ENCODE measurements around the gene DLG1. TPM values are rescaled to one million over a fixed set of nuclear protein-coding genes. Genes with fewer than 3 reads are reported as not detected.

DLG1 gene
- total RNA-seq, 6 donors from 2014 or later: 49.3 to 102 (median 63.2) TPM

DNA sequence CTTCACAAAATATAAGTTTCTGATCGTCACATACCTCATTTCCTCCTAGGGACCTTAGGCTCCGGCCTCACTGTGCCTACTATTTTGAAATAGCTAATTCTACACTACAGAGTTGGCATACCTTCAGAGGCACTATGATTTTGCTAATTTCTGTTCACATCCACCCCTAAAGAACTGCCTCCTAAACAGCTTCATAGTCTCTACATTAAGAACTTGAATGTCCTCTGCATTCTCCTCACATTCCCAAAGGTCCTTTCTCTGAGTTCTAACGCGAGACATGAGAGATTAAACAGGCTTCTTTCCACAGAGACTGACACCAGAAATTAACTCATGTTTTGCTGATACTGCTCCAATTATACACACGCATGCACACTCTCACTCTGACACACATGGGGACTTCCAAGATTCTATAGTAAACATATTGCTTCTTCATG is 75.5 kb downstream of the DLG1 start:
- ATAC-seq (ENCODE audit: low FRiP score in 2 of 2): peak; percentile 47 to 77
- Histone ChIP-seq H3K36me3 (no peaks in the 10 kb centered on the region), H3K27ac (peak overlapping the region in 3 of 4 donors; percentile 26 to 62 (median 27)), H3K4me3 (no peak overlapping the region), H3K4me1 (peaks cover 19 to 32% (median 25%) of the 10 kb centered on the region in 4 donors), H3K9me3 (no peaks in the 10 kb centered on the region), H3K27me3 (no peaks in the 10 kb centered on the region)
- WGBS, 2 donors: 29 to 52% methylated on average over 5 of the region's 5 CpGs
- DNase-seq: no peak
- TF ChIP-seq EP300 (IDR thresholded peaks at IDR 0.05) (no peak), POLR2A (IDR thresholded peaks at IDR 0.05) (no peak), POLR2AphosphoS5 (IDR thresholded peaks at IDR 0.05) (no peak)
- TF ChIP-seq, protein P1, sequence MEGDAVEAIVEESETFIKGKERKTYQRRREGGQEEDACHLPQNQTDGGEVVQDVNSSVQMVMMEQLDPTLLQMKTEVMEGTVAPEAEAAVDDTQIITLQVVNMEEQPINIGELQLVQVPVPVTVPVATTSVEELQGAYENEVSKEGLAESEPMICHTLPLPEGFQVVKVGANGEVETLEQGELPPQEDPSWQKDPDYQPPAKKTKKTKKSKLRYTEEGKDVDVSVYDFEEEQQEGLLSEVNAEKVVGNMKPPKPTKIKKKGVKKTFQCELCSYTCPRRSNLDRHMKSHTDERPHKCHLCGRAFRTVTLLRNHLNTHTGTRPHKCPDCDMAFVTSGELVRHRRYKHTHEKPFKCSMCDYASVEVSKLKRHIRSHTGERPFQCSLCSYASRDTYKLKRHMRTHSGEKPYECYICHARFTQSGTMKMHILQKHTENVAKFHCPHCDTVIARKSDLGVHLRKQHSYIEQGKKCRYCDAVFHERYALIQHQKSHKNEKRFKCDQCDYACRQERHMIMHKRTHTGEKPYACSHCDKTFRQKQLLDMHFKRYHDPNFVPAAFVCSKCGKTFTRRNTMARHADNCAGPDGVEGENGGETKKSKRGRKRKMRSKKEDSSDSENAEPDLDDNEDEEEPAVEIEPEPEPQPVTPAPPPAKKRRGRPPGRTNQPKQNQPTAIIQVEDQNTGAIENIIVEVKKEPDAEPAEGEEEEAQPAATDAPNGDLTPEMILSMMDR (IDR thresholded peaks at IDR 0.05): no peak

DNA sequence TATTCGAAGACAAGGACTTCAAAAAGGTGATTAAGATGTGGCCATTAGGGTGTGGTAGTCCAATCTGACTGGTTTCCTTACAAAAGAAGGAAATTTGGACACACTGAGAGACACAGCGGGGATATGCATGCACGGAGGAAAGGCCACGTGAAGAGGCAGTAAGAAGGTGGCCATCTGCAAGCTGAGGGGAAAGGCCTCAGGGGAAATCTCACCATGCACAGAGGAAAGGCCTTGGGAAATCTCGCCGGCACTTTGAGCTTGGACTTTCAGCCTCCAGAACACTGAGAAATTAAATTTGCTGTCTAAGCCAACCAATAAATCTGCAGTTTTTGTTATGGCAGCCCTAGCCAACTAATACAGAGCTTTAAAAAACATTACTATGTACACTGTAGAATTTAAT is 78.8 kb downstream of the DLG1 start:
- Histone ChIP-seq H3K36me3 (no peaks in the 10 kb centered on the region), H3K27ac (no peak overlapping the region), H3K27me3 (no peaks in the 10 kb centered on the region), H3K4me1 (peaks cover 18 to 28% (median 24%) of the 10 kb centered on the region in 4 donors), H3K4me3 (no peak overlapping the region), H3K9me3 (no peaks in the 10 kb centered on the region)
- DNase-seq (no peak), ATAC-seq (ENCODE audit: low FRiP score in 2 of 2) (no peak)
- TF ChIP-seq, protein P1 (IDR thresholded peaks at IDR 0.05): no peak
- TF ChIP-seq POLR2AphosphoS5 (IDR thresholded peaks at IDR 0.05): no peak
- TF ChIP-seq EP300 (IDR thresholded peaks at IDR 0.05): no peak
- TF ChIP-seq POLR2A (IDR thresholded peaks at IDR 0.05): no peak
- WGBS, 2 donors: 87 to 92% methylated on average over 6 of the region's 6 CpGs

- no peaks in the 10 kb centered on the region for H3K27me3 ChIP-seq
- no peaks in the 10 kb centered on the region for H3K36me3 ChIP-seq
- 67 to 75% methylated on average over 3 of the region's 3 CpGs for WGBS, 2 donors
- no peak overlapping the region for H3K27ac ChIP-seq
- peaks cover 15 to 22% (median 19%) of the 10 kb centered on the region in 4 donors for H3K4me1 ChIP-seq
- no peaks in the 10 kb centered on the region for H3K9me3 ChIP-seq
- ATAC-seq (ENCODE audit: low FRiP score in 2 of 2) (no peak), DNase-seq (no peak)
- no peak overlapping the region for H3K4me3 ChIP-seq
- TF ChIP-seq POLR2AphosphoS5 (IDR thresholded peaks at IDR 0.05): no peak
- TF ChIP-seq, protein P1 (IDR thresholded peaks at IDR 0.05): no peak
These were observed 80.2 kb downstream of the DLG1 start for GRCh38 chr3:197218210-197218609.

- Histone ChIP-seq H3K4me1 (peaks cover 4 to 18% (median 9%) of the 10 kb centered on the region in 4 donors), H3K9me3 (no peaks in the 10 kb centered on the region), H3K36me3 (no peaks in the 10 kb centered on the region), H3K27me3 (no peaks in the 10 kb centered on the region), H3K27ac (no peak overlapping the region), H3K4me3 (no peak overlapping the region)
- DNase-seq (no peak), ATAC-seq (ENCODE audit: low FRiP score in 2 of 2) (no peak)
- 90 to 94% methylated on average over 4 of the region's 4 CpGs for WGBS, 2 donors
- TF ChIP-seq, protein P1 (IDR thresholded peaks at IDR 0.05): no peak
- TF ChIP-seq POLR2A (IDR thresholded peaks at IDR 0.05) (no peak), POLR2AphosphoS5 (IDR thresholded peaks at IDR 0.05) (no peak), EP300 (IDR thresholded peaks at IDR 0.05) (no peak)
These were observed 81.5 kb downstream of the DLG1 start for GRCh38 chr3:197216914-197217313.

GRCh38 chr3:197216169-197216860 is 82.1 kb downstream of the DLG1 start:
- WGBS, 2 donors: 76 to 77% methylated on average over 5 of the region's 5 CpGs
- no peak overlapping the region for H3K4me3 ChIP-seq
- peak in 1 of 2 donors; percentile 80 for ATAC-seq (ENCODE audit: low FRiP score in 2 of 2)
- no peaks in the 10 kb centered on the region for H3K9me3 ChIP-seq
- TF ChIP-seq EP300 (IDR thresholded peaks at IDR 0.05) (no peak), POLR2A (IDR thresholded peaks at IDR 0.05) (no peak), POLR2AphosphoS5 (IDR thresholded peaks at IDR 0.05) (no peak)
- TF ChIP-seq, protein P1 (IDR thresholded peaks at IDR 0.05): no peak
- H3K4me1 ChIP-seq: peaks cover 4 to 13% (median 6%) of the 10 kb centered on the region in 4 donors
- DNase-seq: no peak
- no peaks in the 10 kb centered on the region for H3K36me3 ChIP-seq
- no peaks in the 10 kb centered on the region for H3K27me3 ChIP-seq
- H3K27ac ChIP-seq: peak overlapping the region in 1 of 4 donors; percentile 13
